Keratinocyte (primary cell): ENCODE results near the gene EFCAB6. TPM values are rescaled to one million over a fixed set of nuclear protein-coding genes. Genes with fewer than 3 reads are reported as not detected.

Source experiments
- DNase-seq: peaks from one replicate; pipeline ENCODE4 v3.0.0-alpha.2; 2011; ENCODE audit warnings: low read depth, missing footprints, low spot score
- FAIRE-seq: peaks from 2 replicates; lab custom pipeline; 2011; peaks lifted over from hg19 to GRCh38; lab: Jason Lieb, UNC
- H2AFZ ChIP-seq: 2 replicates; pipeline ENCODE4 v1.6.0; 2012; ENCODE audit warnings: low read length, control low read depth, inconsistent platforms; ENCODE audit not compliant: control insufficient read depth
- H3K27ac ChIP-seq: 2 replicates; pipeline ENCODE4 v1.5.1; 2011; ENCODE audit warnings: low read length; ENCODE audit not compliant: control insufficient read depth, insufficient read depth
- H3K27me3 ChIP-seq: 3 replicates; pipeline ENCODE4 v1.6.0; 2011; ENCODE audit warnings: low read length; ENCODE audit not compliant: control insufficient read depth, insufficient read depth; ENCODE audit errors: extremely low read depth
- H3K36me3 ChIP-seq, 2 experiments: 2 replicates in 1 of 2; 3 replicates in 1 of 2; pipeline ENCODE4 v1.5.1; 2011; ENCODE audit warnings: low read length in 2 of 2, mild to moderate bottlenecking in 1 of 2; ENCODE audit not compliant: control insufficient read depth in 2 of 2, insufficient read depth in 2 of 2; ENCODE audit errors: extremely low read depth in 1 of 2
- H3K4me1 ChIP-seq: 3 replicates; pipeline ENCODE4 v1.5.1; 2011; ENCODE audit warnings: low read length; ENCODE audit not compliant: control insufficient read depth, insufficient read depth; ENCODE audit errors: extremely low read depth
- H3K4me2 ChIP-seq: 3 replicates; pipeline ENCODE4 v1.6.0; 2011; ENCODE audit warnings: low read depth, low read length; ENCODE audit not compliant: control insufficient read depth, insufficient read depth; ENCODE audit errors: extremely low read depth
- H3K4me3 ChIP-seq, 3 experiments: fragments of 200-600 bp in 1 of 3; sonication (generic) in 1 of 3; 2 replicates in 2 of 3; 3 replicates in 1 of 3; pipeline ENCODE4 v1.5.1; 2011 to 2016; ENCODE audit warnings: low read length in 3 of 3, mild to moderate bottlenecking in 3 of 3, control low read depth in 2 of 3, inconsistent platforms in 1 of 3, low read depth in 1 of 3, mixed read lengths in 1 of 3, mixed run types in 1 of 3, moderate library complexity in 1 of 3; ENCODE audit not compliant: control insufficient read depth in 2 of 3, insufficient read depth in 2 of 3; ENCODE audit errors: extremely low read depth in 1 of 3
- H3K79me2 ChIP-seq: 2 replicates; pipeline ENCODE4 v1.6.0; 2012; ENCODE audit warnings: low read length; ENCODE audit not compliant: control insufficient read depth, insufficient read depth
- H3K9ac ChIP-seq: 3 replicates; pipeline ENCODE4 v1.6.0; 2011; ENCODE audit warnings: low read length; ENCODE audit not compliant: control insufficient read depth, insufficient read depth; ENCODE audit errors: extremely low read depth
- H3K9me1 ChIP-seq: 3 replicates; pipeline ENCODE4 v1.6.0; 2011; ENCODE audit warnings: low read length; ENCODE audit not compliant: control insufficient read depth, insufficient read depth; ENCODE audit errors: extremely low read depth
- H3K9me3 ChIP-seq: 2 replicates; pipeline ENCODE4 v1.5.1; 2012; ENCODE audit warnings: low read depth, low read length; ENCODE audit not compliant: control insufficient read depth
- H4K20me1 ChIP-seq: 3 replicates; pipeline ENCODE4 v1.6.0; 2011; ENCODE audit warnings: low read length; ENCODE audit not compliant: control insufficient read depth, insufficient read depth; ENCODE audit errors: extremely low read depth
- EZH2 ChIP-seq: IDR thresholded peaks from one replicate; pipeline ENCODE4 v1.6.1; 2012; ENCODE audit warnings: inconsistent platforms, mild to moderate bottlenecking, low read length, moderate library complexity
- dilution Hi-C: fragments of 300-500 bp; cut with MboI; formaldehyde crosslinking; loops from one replicate; pipeline ENCODE4 v1.7.0; 2020; ENCODE audit warnings: low sequenced_read_pairs; ENCODE audit not compliant: extremely low pct_ligation_motif_present
- polyA plus RNA-seq, 5 experiments: library from polyadenylated mRNA; depleted of rRNA in 3 of 5; stranded (reverse) in 3 of 5; stranded (forward) in 1 of 5; unstranded in 1 of 5; fragments of >200 nt; gene quantifications; 1 replicate in 1 of 5; 2 replicates in 3 of 5; 3 replicates in 1 of 5; pipeline versions ENCODE4 v1.2.1 to v1.2.3, GENCODE V29; 2011 to 2012; ENCODE audit warnings: missing spikeins in 2 of 5, low read depth in 1 of 5, low replicate concordance in 1 of 5
- TF ChIP-seq, protein P1 (sequence below), 3 experiments: IDR thresholded peaks in 1 of 3; conservative IDR thresholded peaks in 1 of 3; optimal IDR thresholded peaks in 1 of 3; 2 replicates in 2 of 3; 3 replicates in 1 of 3; pipeline versions ENCODE3 to v1.5.1; 2011; ENCODE audit warnings: low read length in 3 of 3, mild to moderate bottlenecking in 3 of 3, moderate library complexity in 2 of 3, control low read depth in 1 of 3, inconsistent platforms in 1 of 3; ENCODE audit not compliant: insufficient read depth in 2 of 3; ENCODE audit errors: extremely low read depth in 1 of 3

EFCAB6 gene
- polyA plus RNA-seq, 1 donor (not counting 4 experiments of a cell fraction or from before 2014, with no cell fraction given), result 0.18 TPM

DNA sequence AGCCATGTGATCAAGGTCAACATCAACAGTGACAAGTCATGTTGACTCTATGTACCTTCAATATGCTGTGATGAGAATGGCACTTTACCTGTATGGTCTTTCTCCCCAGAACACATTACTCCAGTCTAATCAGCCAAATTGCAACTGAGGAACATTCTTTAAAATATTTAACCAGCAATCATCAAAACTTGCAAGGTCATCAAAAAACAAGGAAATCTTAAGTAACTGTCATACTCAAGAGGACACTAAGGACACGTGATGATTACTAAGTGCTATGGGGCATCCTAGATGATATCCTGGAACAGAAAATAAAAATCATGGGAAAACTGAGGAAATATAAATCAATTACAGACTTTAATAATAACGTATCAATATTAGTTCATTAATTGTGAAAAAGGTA, 118.9 kb downstream of the EFCAB6 start:
- Histone ChIP-seq H3K4me2 (no peak overlapping the region), H3K27me3 (no peaks in the 10 kb centered on the region), H3K4me1 (no peaks in the 10 kb centered on the region), H4K20me1 (no peaks in the 10 kb centered on the region), H2AFZ (no peak overlapping the region), H3K9me3 (no peaks in the 10 kb centered on the region), H3K27ac (no peak overlapping the region), H3K36me3 (no peaks in the 10 kb centered on the region), H3K9ac (no peak overlapping the region), H3K9me1 (no peaks in the 10 kb centered on the region), H3K4me3 (no peak overlapping the region), H3K79me2 (no peaks in the 10 kb centered on the region)
- no peak for FAIRE-seq
- dilution Hi-C loops, result no loop called here
- DNase-seq, result no peak
- TF ChIP-seq, protein P1, sequence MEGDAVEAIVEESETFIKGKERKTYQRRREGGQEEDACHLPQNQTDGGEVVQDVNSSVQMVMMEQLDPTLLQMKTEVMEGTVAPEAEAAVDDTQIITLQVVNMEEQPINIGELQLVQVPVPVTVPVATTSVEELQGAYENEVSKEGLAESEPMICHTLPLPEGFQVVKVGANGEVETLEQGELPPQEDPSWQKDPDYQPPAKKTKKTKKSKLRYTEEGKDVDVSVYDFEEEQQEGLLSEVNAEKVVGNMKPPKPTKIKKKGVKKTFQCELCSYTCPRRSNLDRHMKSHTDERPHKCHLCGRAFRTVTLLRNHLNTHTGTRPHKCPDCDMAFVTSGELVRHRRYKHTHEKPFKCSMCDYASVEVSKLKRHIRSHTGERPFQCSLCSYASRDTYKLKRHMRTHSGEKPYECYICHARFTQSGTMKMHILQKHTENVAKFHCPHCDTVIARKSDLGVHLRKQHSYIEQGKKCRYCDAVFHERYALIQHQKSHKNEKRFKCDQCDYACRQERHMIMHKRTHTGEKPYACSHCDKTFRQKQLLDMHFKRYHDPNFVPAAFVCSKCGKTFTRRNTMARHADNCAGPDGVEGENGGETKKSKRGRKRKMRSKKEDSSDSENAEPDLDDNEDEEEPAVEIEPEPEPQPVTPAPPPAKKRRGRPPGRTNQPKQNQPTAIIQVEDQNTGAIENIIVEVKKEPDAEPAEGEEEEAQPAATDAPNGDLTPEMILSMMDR (optimal IDR thresholded peaks at IDR 0.05 in 1 of 3, IDR thresholded peaks at IDR 0.05 in 1 of 3, conservative IDR thresholded peaks at IDR 0.05 in 1 of 3; ENCODE audit: extremely low read depth in 1 of 3, insufficient read depth in 2 of 3, low read length in 3 of 3), result no peak
- TF ChIP-seq EZH2, result no peak

DNA sequence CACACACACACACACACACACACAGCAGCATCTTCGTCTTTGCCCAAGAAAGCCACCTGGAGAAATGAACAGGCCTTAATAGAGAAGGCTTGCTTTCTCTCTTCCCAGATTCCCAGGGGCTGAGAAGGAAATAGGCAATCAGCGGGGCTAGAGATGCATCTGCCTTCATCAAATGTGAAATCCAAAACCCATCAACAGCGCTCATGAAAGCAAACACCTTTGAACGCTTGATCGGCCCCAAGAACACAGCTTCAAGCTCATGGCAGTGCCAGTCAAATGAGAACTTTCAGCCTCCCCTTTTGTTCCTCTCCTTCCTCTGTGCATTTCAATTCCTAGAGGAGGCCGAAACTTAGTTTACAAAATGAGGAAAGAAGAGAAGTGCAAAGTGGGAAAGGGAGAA, 122.7 kb downstream of the EFCAB6 start:
- no peak for TF ChIP-seq EZH2
- TF ChIP-seq, protein P1 (optimal IDR thresholded peaks at IDR 0.05 in 1 of 3, IDR thresholded peaks at IDR 0.05 in 1 of 3, conservative IDR thresholded peaks at IDR 0.05 in 1 of 3; ENCODE audit: extremely low read depth in 1 of 3, insufficient read depth in 2 of 3, low read length in 3 of 3), result no peak
- FAIRE-seq (no peak), DNase-seq (no peak)
- Histone ChIP-seq H3K36me3 (no peaks in the 10 kb centered on the region), H3K4me1 (no peaks in the 10 kb centered on the region), H3K4me3 (no peak overlapping the region), H3K9me3 (no peaks in the 10 kb centered on the region), H3K9me1 (no peaks in the 10 kb centered on the region), H4K20me1 (no peaks in the 10 kb centered on the region), H3K9ac (no peak overlapping the region), H2AFZ (no peak overlapping the region), H3K27me3 (no peaks in the 10 kb centered on the region), H3K4me2 (no peak overlapping the region), H3K79me2 (no peaks in the 10 kb centered on the region), H3K27ac (no peak overlapping the region)
- dilution Hi-C loops, result no loop called here
